ENCODE results near the gene SHANK2.

SHANK2 gene

DNA sequence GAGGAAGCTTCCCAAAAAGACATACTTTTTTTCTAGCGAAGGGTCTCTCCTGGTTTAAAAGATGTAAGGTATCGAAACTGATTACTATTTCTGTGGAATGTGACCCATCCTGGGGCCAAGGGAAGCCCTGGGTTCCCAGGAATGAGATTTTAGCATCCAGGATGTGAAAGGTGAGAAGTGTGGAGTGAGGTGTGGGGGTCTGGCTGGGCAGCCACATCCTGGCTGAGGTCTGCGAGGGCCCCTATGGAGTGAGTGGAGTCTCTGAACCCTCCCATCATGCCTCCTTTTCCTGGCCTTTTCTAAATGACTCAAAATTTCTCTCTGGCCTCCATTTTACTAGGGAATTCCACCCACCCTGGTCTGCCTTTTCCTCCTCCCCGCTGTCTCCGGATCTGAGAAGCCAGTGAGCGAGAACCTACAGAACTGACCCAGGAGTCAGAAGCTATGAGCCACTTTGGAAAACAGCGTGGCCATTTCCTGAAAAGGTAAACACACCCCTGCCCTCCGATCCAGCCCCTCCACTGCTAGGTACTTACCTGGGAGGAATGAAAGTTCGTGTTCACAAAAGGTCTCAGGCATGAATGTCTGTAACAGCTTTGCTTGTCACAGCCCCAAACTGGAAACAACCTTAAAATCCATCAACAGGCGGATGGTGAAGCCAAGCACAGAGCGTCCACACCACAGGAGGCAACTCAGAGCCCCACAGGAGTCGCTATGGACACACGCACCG lies 27.7 kb upstream of the SHANK2 start:
- no peak overlapping the region for H3K18ac ChIP-seq (ENCODE audit: low read length)
- H4K8ac ChIP-seq (ENCODE audit: low read depth, low read length) = no peak overlapping the region
- no peak overlapping the region for H3K4me2 ChIP-seq (ENCODE audit: low read length)
- no peaks in the 10 kb centered on the region for H3K4me1 ChIP-seq (ENCODE audit: control insufficient read depth, low read depth, low read length)
- WGBS (ENCODE audit: extremely low coverage, insufficient coverage, low lambda C conversion rate) = no CpG with 5 or more reads among the region's 14 CpGs
- peak overlapping the region; percentile 4 for H3K56ac ChIP-seq (ENCODE audit: low read length)
- H3K9ac ChIP-seq (ENCODE audit: low read length) = no peak overlapping the region
- no peaks in the 10 kb centered on the region for H3K79me1 ChIP-seq (ENCODE audit: low read length)
- H3K27ac ChIP-seq (ENCODE audit: low read depth, low read length) = no peak overlapping the region
- H3K36me3 ChIP-seq (ENCODE audit: control insufficient read depth, insufficient read depth, low read length) = no peaks in the 10 kb centered on the region
- H4K5ac ChIP-seq (ENCODE audit: low read length) = no peak overlapping the region
- H2BK120ac ChIP-seq (ENCODE audit: low read depth, low read length) = no peak overlapping the region
- H2AK5ac ChIP-seq (ENCODE audit: low read length) = no peak overlapping the region
- no peak overlapping the region for H3K23ac ChIP-seq (ENCODE audit: low read length)
- H3K4ac ChIP-seq (ENCODE audit: low read depth, low read length) = no peak overlapping the region
- H2BK5ac ChIP-seq (ENCODE audit: low read length) = peak overlapping the region; percentile 54
- no peak overlapping the region for H2BK15ac ChIP-seq (replicated peaks; ENCODE audit: low read depth)
- peak; percentile 83 for DNase-seq
- H3K79me2 ChIP-seq (ENCODE audit: control insufficient read depth, insufficient read depth, low read length) = no peaks in the 10 kb centered on the region
- no peaks in the 10 kb centered on the region for H3K27me3 ChIP-seq (ENCODE audit: insufficient read depth, low read length, poor library complexity)
- H3K4me3 ChIP-seq (ENCODE audit: low read length) = no peak overlapping the region

DNA sequence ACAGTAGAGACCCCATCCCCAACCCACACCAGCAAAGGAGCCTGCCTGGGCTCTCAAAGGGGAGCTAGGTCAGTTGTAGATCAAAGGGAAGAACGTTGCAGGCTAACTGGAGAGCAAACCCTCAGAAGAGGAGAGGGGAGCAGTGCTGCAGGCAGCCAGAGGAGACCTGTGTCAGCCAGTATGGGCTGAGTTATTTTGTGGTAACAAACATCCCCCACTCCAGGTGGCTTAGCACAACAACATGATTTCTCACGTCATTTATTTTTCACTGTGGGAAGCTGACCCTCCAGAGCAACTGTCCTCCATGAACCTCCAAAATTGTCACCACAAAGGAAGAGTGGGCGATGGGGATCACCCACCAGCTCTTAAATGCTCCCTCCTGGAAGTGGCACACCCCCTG lies 19.8 kb upstream of the SHANK2 start:
- no peak overlapping the region for H3K27ac ChIP-seq (ENCODE audit: low read depth, low read length)
- H3K56ac ChIP-seq (ENCODE audit: low read length) = no peak overlapping the region
- H2BK120ac ChIP-seq (ENCODE audit: low read depth, low read length) = no peak overlapping the region
- H2BK15ac ChIP-seq (replicated peaks; ENCODE audit: low read depth) = no peak overlapping the region
- H3K79me1 ChIP-seq (ENCODE audit: low read length) = no peaks in the 10 kb centered on the region
- no peak for DNase-seq
- H3K27me3 ChIP-seq (ENCODE audit: insufficient read depth, low read length, poor library complexity) = no peaks in the 10 kb centered on the region
- H3K79me2 ChIP-seq (ENCODE audit: control insufficient read depth, insufficient read depth, low read length) = no peaks in the 10 kb centered on the region
- no peak overlapping the region for H4K8ac ChIP-seq (ENCODE audit: low read depth, low read length)
- no peak overlapping the region for H3K23ac ChIP-seq (ENCODE audit: low read length)
- no peak overlapping the region for H2AK5ac ChIP-seq (ENCODE audit: low read length)
- H3K18ac ChIP-seq (ENCODE audit: low read length) = no peak overlapping the region
- H3K4ac ChIP-seq (ENCODE audit: low read depth, low read length) = no peak overlapping the region
- H3K9ac ChIP-seq (ENCODE audit: low read length) = no peak overlapping the region
- H3K36me3 ChIP-seq (ENCODE audit: control insufficient read depth, insufficient read depth, low read length) = no peaks in the 10 kb centered on the region
- no peak overlapping the region for H4K5ac ChIP-seq (ENCODE audit: low read length)
- H3K4me2 ChIP-seq (ENCODE audit: low read length) = no peak overlapping the region
- H3K4me1 ChIP-seq (ENCODE audit: control insufficient read depth, low read depth, low read length) = no peaks in the 10 kb centered on the region
- no peak overlapping the region for H3K4me3 ChIP-seq (ENCODE audit: low read length)
- no CpG with 5 or more reads among the region's 3 CpGs for WGBS (ENCODE audit: extremely low coverage, insufficient coverage, low lambda C conversion rate)
- no peak overlapping the region for H2BK5ac ChIP-seq (ENCODE audit: low read length)

DNA sequence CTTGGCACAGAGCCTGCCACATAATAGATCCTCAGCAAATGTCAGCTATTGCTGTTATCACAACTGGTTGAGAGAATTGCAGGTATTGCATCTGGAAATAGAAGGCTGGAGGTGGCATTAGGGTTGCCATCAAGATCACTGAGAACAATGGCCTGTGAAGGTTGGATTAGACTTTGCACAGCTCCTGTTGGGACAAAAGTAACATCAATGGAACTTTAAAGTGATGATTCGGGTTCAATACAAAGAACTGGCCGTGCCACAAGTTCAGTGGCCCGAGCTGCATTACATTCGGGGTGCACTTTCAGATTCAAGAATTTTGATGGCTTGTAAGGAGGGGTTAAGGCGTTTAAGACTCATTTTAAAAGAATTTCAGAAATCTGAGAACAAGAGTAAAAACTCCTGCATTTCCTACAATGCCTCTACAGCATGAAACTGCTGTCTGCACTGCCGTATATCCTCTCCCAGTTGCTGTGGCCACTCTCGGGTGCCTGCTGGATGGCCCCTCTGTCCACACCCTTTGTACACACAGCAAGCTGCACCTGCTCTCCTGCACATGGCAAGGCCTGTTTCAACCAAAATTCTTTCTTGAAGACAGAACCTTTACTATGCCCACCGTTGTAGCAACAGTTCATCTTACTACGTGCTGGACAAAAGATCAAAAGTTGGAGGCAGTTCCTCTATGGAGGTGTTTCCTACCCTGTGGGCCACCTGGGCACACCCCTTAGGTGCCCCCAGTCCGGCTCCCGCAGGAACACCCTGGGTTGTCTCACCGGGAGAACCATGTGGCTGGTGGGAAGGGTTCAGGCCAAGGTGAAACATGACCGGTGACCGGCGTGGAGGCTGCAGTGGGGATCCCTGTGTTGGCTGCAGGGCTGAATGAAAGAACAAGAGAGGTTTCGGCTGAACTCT lies 17.5 kb upstream of the SHANK2 start:
- Histone ChIP-seq H3K56ac (ENCODE audit: low read length) (no peak overlapping the region), H3K18ac (ENCODE audit: low read length) (no peak overlapping the region), H3K4me2 (ENCODE audit: low read length) (no peak overlapping the region), H3K27ac (ENCODE audit: low read depth, low read length) (no peak overlapping the region), H3K4ac (ENCODE audit: low read depth, low read length) (no peak overlapping the region), H3K27me3 (ENCODE audit: insufficient read depth, low read length, poor library complexity) (no peaks in the 10 kb centered on the region), H2BK5ac (ENCODE audit: low read length) (no peak overlapping the region), H3K79me1 (ENCODE audit: low read length) (no peaks in the 10 kb centered on the region), H3K23ac (ENCODE audit: low read length) (no peak overlapping the region), H2BK120ac (ENCODE audit: low read depth, low read length) (no peak overlapping the region), H2BK15ac (replicated peaks; ENCODE audit: low read depth) (no peak overlapping the region), H3K36me3 (ENCODE audit: control insufficient read depth, insufficient read depth, low read length) (no peaks in the 10 kb centered on the region), H4K8ac (ENCODE audit: low read depth, low read length) (no peak overlapping the region), H3K79me2 (ENCODE audit: control insufficient read depth, insufficient read depth, low read length) (no peaks in the 10 kb centered on the region), H3K4me1 (ENCODE audit: control insufficient read depth, low read depth, low read length) (no peaks in the 10 kb centered on the region), H3K4me3 (ENCODE audit: low read length) (no peak overlapping the region), H2AK5ac (ENCODE audit: low read length) (no peak overlapping the region), H3K9ac (ENCODE audit: low read length) (no peak overlapping the region), H4K5ac (ENCODE audit: low read length) (no peak overlapping the region)
- WGBS (ENCODE audit: extremely low coverage, insufficient coverage, low lambda C conversion rate) = no CpG with 5 or more reads among the region's 16 CpGs
- no peak for DNase-seq

DNA sequence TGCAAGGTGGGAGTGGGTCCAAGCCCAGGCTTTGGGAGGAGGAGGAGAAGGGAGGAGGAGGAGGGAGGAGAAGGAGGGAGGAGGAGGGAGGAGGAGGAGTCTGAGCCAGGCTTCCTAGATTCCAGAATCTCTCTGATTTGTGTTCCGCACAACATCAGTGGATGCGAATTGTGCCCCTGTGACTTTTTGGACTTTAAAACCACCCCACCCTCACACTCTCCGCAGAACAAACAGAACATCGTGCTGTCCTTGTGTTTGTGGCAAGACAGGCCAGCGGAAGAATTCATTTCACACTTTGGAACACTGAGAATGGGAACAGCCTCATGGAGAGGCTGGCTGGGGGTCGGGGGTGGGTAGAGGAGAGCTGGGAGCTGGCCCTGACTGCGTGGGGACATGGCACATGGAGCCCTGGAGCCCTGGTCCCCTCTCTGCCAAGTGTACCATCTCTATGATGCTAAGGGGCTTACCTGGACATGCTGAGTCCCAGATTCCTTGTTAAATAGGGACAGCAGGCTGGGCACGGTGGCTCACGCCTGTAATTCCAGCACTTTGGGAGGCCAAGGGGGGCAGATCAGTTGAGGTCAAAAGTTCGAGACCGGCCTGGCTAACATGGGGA lies 16.4 kb upstream of the SHANK2 start:
- WGBS (ENCODE audit: extremely low coverage, insufficient coverage, low lambda C conversion rate) = no CpG with 5 or more reads among the region's 11 CpGs
- no peaks in the 10 kb centered on the region for H3K79me2 ChIP-seq (ENCODE audit: control insufficient read depth, insufficient read depth, low read length)

DNA sequence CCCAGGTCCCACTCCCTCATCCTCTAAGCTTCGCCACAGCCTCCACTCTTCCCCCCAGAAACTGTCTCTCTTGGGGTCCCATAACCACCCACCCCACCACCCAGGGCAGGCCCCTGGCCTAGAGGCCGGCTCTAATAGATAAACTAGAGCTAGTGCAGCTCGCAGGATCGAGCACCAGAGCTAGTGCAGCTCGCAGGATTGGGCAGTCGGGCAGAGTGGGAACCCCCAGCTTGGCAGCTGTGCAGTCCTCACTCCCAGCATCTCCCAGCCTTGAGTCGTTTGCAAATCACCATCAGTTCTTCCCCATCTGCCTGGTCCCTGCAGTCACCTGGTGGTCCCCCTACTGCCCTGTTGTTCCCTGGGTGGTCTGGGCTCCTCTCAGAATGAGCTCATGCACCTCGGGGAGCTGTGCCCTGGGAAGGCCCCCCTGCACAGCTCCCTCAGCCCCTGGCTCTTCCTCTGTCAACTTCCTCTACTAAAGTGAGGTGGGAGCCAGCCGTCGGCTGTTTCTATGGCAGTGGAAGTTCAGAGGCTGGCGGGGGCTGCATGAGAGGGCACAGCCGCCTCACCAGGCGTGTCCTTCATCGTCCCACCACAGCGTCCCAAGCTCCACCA lies 15.5 kb upstream of the SHANK2 start:
- Histone ChIP-seq H2BK5ac (ENCODE audit: low read length) (no peak overlapping the region), H2BK120ac (ENCODE audit: low read depth, low read length) (no peak overlapping the region), H3K4ac (ENCODE audit: low read depth, low read length) (no peak overlapping the region), H3K36me3 (ENCODE audit: control insufficient read depth, insufficient read depth, low read length) (no peaks in the 10 kb centered on the region), H3K27me3 (ENCODE audit: insufficient read depth, low read length, poor library complexity) (no peaks in the 10 kb centered on the region), H2BK15ac (replicated peaks; ENCODE audit: low read depth) (no peak overlapping the region), H3K56ac (ENCODE audit: low read length) (no peak overlapping the region), H4K5ac (ENCODE audit: low read length) (no peak overlapping the region), H4K8ac (ENCODE audit: low read depth, low read length) (no peak overlapping the region), H3K4me2 (ENCODE audit: low read length) (no peak overlapping the region), H3K18ac (ENCODE audit: low read length) (no peak overlapping the region), H3K79me1 (ENCODE audit: low read length) (no peaks in the 10 kb centered on the region), H3K4me1 (ENCODE audit: control insufficient read depth, low read depth, low read length) (no peaks in the 10 kb centered on the region), H3K9ac (ENCODE audit: low read length) (no peak overlapping the region), H3K4me3 (ENCODE audit: low read length) (no peak overlapping the region), H2AK5ac (ENCODE audit: low read length) (no peak overlapping the region), H3K27ac (ENCODE audit: low read depth, low read length) (no peak overlapping the region), H3K79me2 (ENCODE audit: control insufficient read depth, insufficient read depth, low read length) (no peaks in the 10 kb centered on the region), H3K23ac (ENCODE audit: low read length) (no peak overlapping the region)
- DNase-seq = no peak
- WGBS (ENCODE audit: extremely low coverage, insufficient coverage, low lambda C conversion rate) = no CpG with 5 or more reads among the region's 15 CpGs

More for the DNA sequence above, 16.4 kb upstream of the SHANK2 start:
- Histone ChIP-seq H3K4me1 (ENCODE audit: control insufficient read depth, low read depth, low read length) (no peaks in the 10 kb centered on the region), H3K79me1 (ENCODE audit: low read length) (no peaks in the 10 kb centered on the region), H3K56ac (ENCODE audit: low read length) (no peak overlapping the region), H3K27me3 (ENCODE audit: insufficient read depth, low read length, poor library complexity) (no peaks in the 10 kb centered on the region), H3K18ac (ENCODE audit: low read length) (no peak overlapping the region), H2AK5ac (ENCODE audit: low read length) (no peak overlapping the region), H3K23ac (ENCODE audit: low read length) (no peak overlapping the region), H4K5ac (ENCODE audit: low read length) (no peak overlapping the region), H3K4ac (ENCODE audit: low read depth, low read length) (no peak overlapping the region), H2BK120ac (ENCODE audit: low read depth, low read length) (no peak overlapping the region), H4K8ac (ENCODE audit: low read depth, low read length) (no peak overlapping the region), H3K27ac (ENCODE audit: low read depth, low read length) (no peak overlapping the region), H3K9ac (ENCODE audit: low read length) (no peak overlapping the region), H2BK15ac (replicated peaks; ENCODE audit: low read depth) (no peak overlapping the region), H3K36me3 (ENCODE audit: control insufficient read depth, insufficient read depth, low read length) (no peaks in the 10 kb centered on the region), H2BK5ac (ENCODE audit: low read length) (no peak overlapping the region), H3K4me2 (ENCODE audit: low read length) (no peak overlapping the region), H3K4me3 (ENCODE audit: low read length) (no peak overlapping the region)
- DNase-seq = no peak

Data from mesendoderm (in vitro differentiated cells).